ENCODE measurements around the gene CT55. TPM values are rescaled to one million over a fixed set of nuclear protein-coding genes. Genes with fewer than 3 reads are reported as not detected.

Gene CT55
- total RNA-seq, 1 experiment from 2014 or later = not detected

DNA sequence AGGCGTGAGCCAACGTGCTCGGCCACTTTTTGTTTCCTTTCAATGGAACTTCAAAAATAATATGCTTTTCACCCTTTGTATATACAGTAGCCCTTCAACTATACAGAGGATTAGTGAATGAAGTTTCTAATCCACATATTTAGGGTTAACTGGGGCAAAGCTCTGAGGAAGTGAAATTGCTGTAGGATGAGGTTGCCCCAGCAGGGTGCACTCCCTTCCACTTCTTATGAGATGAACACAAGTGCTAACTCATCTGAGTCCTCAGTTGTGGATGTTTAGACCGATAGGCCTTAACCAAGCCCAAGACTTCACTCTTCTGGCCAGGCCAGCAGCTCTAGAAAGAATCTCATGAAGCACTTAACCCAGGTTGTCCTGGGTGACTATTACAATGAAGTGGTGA, 29.1 kb upstream of the CT55 start:
- no TSS peak for BruUV-seq (replicated peaks)
- no peaks in the 10 kb centered on the region for H3K9me3 ChIP-seq
- H3K9me3 Mint-ChIP-seq (ENCODE audit: unreplicated experiment) = no peaks in the 10 kb centered on the region
- H3K4me3 ChIP-seq (ENCODE audit: low read depth, low read length) = no peak overlapping the region
- POLR2A ChIA-PET = no interaction called here
- H3K4me1 Mint-ChIP-seq (ENCODE audit: low read depth, unreplicated experiment) = no peaks in the 10 kb centered on the region
- CTCF ChIA-PET = no interaction called here
- TF ChIP-seq, protein P1, sequence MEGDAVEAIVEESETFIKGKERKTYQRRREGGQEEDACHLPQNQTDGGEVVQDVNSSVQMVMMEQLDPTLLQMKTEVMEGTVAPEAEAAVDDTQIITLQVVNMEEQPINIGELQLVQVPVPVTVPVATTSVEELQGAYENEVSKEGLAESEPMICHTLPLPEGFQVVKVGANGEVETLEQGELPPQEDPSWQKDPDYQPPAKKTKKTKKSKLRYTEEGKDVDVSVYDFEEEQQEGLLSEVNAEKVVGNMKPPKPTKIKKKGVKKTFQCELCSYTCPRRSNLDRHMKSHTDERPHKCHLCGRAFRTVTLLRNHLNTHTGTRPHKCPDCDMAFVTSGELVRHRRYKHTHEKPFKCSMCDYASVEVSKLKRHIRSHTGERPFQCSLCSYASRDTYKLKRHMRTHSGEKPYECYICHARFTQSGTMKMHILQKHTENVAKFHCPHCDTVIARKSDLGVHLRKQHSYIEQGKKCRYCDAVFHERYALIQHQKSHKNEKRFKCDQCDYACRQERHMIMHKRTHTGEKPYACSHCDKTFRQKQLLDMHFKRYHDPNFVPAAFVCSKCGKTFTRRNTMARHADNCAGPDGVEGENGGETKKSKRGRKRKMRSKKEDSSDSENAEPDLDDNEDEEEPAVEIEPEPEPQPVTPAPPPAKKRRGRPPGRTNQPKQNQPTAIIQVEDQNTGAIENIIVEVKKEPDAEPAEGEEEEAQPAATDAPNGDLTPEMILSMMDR (IDR thresholded peaks at IDR 0.05; ENCODE audit: insufficient read depth in 1 of 2, low read depth in 1 of 2, low read length in 1 of 2, severe bottlenecking in 1 of 2, unreplicated experiment in 1 of 2) = no peak
- no peaks in the 10 kb centered on the region for H3K36me3 ChIP-seq (ENCODE audit: control insufficient read depth, insufficient read depth, low read length)
- H3K4me3 Mint-ChIP-seq (ENCODE audit: unreplicated experiment) = no peak overlapping the region
- no peak overlapping the region for H3K27ac Mint-ChIP-seq (ENCODE audit: unreplicated experiment)
- H3K27me3 ChIP-seq (replicated peaks; ENCODE audit: control insufficient read depth, insufficient read depth, low read length) = no peaks in the 10 kb centered on the region
- H3K4me1 ChIP-seq = no peaks in the 10 kb centered on the region
- H3K36me3 Mint-ChIP-seq (ENCODE audit: insufficient read depth, unreplicated experiment) = no peaks in the 10 kb centered on the region
- DNase-seq = no peak
- intact Hi-C loops (cut with micrococcal nuclease; ENCODE audit: unreplicated experiment) = no loop called here
- H3K27me3 Mint-ChIP-seq (ENCODE audit: insufficient read depth, unreplicated experiment) = peaks cover 8% of the 10 kb centered on the region

DNA sequence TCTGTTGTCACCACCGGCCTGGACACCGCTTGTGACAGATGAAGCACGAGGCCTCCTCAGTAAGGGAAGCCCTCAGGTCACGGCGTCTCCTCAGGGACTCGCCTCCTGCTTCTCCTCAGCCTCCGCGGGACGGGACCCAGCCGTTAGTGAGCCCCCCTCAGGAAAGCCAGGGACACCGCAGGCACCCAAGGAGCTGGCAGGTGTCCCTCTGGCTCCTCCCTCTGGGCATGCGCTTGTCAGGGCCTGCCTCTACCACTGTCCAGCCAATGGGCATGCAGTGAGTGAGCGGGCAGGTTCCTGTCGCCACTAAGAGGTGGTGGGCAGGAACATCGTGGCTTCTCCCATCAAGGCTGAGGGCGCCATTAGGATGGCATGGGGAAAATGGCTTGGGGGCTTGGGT, 23.5 kb upstream of the CT55 start:
- no peak overlapping the region for H3K4me3 Mint-ChIP-seq (ENCODE audit: unreplicated experiment)
- no peaks in the 10 kb centered on the region for H3K36me3 ChIP-seq (ENCODE audit: control insufficient read depth, insufficient read depth, low read length)
- intact Hi-C loops (cut with micrococcal nuclease; ENCODE audit: unreplicated experiment) = no loop called here
- no peaks in the 10 kb centered on the region for H3K27me3 ChIP-seq (replicated peaks; ENCODE audit: control insufficient read depth, insufficient read depth, low read length)
- no peaks in the 10 kb centered on the region for H3K4me1 ChIP-seq
- no peaks in the 10 kb centered on the region for H3K4me1 Mint-ChIP-seq (ENCODE audit: low read depth, unreplicated experiment)
- ChIA-PET CTCF (no interaction called here), POLR2A (no interaction called here)
- no peak overlapping the region for H3K4me3 ChIP-seq (ENCODE audit: low read depth, low read length)
- H3K27me3 Mint-ChIP-seq (ENCODE audit: insufficient read depth, unreplicated experiment) = peaks cover 5% of the 10 kb centered on the region
- DNase-seq = no peak
- H3K9me3 Mint-ChIP-seq (ENCODE audit: unreplicated experiment) = no peaks in the 10 kb centered on the region
- no peak overlapping the region for H3K27ac Mint-ChIP-seq (ENCODE audit: unreplicated experiment)
- TF ChIP-seq, protein P1 (IDR thresholded peaks at IDR 0.05; ENCODE audit: insufficient read depth in 1 of 2, low read depth in 1 of 2, low read length in 1 of 2, severe bottlenecking in 1 of 2, unreplicated experiment in 1 of 2) = no peak
- H3K9me3 ChIP-seq = no peaks in the 10 kb centered on the region
- no TSS peak for BruUV-seq (replicated peaks)
- H3K36me3 Mint-ChIP-seq (ENCODE audit: insufficient read depth, unreplicated experiment) = no peaks in the 10 kb centered on the region

DNA sequence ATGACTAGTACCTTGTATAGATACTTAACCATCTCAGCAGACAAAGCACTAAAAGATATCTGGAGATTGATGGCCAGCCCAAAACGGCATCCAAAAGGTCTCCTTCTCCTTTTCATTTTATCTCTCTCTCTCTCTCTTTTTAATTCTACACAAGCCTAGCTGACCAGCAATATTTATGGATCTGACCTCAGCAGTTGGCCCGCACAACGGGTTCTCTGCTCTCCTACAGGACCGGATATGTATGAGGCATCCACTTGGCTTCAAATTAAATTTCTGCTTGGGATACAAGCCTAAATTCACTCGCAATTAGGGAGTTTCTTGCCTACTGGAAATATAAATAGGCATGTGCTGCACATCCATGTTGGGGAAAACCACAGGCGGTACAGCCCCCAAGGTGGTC, 22.5 kb upstream of the CT55 start:
- peaks cover 6% of the 10 kb centered on the region for H3K27me3 Mint-ChIP-seq (ENCODE audit: insufficient read depth, unreplicated experiment)
- H3K4me3 Mint-ChIP-seq (ENCODE audit: unreplicated experiment) = no peak overlapping the region
- no peaks in the 10 kb centered on the region for H3K9me3 Mint-ChIP-seq (ENCODE audit: unreplicated experiment)
- H3K4me3 ChIP-seq (ENCODE audit: low read depth, low read length) = no peak overlapping the region
- TF ChIP-seq, protein P1 (IDR thresholded peaks at IDR 0.05; ENCODE audit: insufficient read depth in 1 of 2, low read depth in 1 of 2, low read length in 1 of 2, severe bottlenecking in 1 of 2, unreplicated experiment in 1 of 2) = no peak
- CTCF ChIA-PET = no interaction called here
- no peak for DNase-seq
- H3K4me1 Mint-ChIP-seq (ENCODE audit: low read depth, unreplicated experiment) = no peaks in the 10 kb centered on the region
- no peaks in the 10 kb centered on the region for H3K27me3 ChIP-seq (replicated peaks; ENCODE audit: control insufficient read depth, insufficient read depth, low read length)
- H3K4me1 ChIP-seq = no peaks in the 10 kb centered on the region
- no peaks in the 10 kb centered on the region for H3K36me3 ChIP-seq (ENCODE audit: control insufficient read depth, insufficient read depth, low read length)
- POLR2A ChIA-PET = no interaction called here
- no TSS peak for BruUV-seq (replicated peaks)
- H3K36me3 Mint-ChIP-seq (ENCODE audit: insufficient read depth, unreplicated experiment) = no peaks in the 10 kb centered on the region
- intact Hi-C loops (cut with micrococcal nuclease; ENCODE audit: unreplicated experiment) = no loop called here
- no peaks in the 10 kb centered on the region for H3K9me3 ChIP-seq
- no peak overlapping the region for H3K27ac Mint-ChIP-seq (ENCODE audit: unreplicated experiment)
